ENCODE measurements around the gene ZDHHC22. TPM values are rescaled to one million over a fixed set of nuclear protein-coding genes. Genes with fewer than 3 reads are reported as not detected.
A peak's percentile ranks its signal among the peaks of the same experiment; 100 is the strongest.

Gene ZDHHC22
- total and polyA plus RNA-seq, 2 of the 13 experiments (the other 11 are each of a cell fraction or from before 2014, with no cell fraction given), result not detected

DNA sequence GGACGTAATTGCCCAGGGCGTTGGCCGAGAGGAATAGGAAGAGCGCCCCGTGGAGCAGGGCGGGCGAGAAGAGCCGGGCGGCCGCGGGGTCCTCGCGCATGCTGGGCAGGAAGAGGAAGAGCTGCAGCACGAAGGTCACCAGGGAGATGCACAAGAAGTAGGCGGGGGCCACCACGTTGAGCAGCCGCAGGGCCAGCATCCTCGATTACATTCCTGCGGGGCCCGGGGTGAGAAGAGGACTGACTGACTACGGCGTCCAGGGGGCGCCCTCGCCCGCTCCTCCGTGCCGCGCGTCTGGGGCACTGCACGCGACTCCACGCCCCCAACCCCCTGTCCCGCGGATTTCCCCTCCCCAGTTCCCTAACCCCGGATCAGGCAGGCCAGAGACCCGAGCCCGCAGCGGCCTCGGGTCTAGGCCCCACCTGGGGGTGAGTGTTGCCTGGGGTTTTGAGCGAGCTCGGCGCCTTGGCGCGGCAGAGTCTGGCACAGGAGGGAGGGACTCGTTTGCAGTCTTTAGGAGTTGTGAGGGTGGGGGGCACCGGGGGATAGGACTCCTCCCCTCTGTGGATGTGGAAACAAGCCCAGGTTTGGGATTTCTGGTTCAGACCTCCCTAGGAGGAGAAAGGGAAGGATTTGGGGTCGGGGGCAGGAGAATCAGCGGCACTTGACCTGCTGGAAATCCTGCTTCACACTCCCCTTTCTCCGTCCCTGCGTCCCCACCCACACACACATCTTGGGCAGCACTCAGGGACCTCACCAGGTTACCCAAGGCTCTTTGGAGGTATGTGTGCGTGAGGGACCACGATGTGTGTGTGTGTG is 1.8 kb downstream of the ZDHHC22 start (continued):
- TF ChIP-seq, protein P1, sequence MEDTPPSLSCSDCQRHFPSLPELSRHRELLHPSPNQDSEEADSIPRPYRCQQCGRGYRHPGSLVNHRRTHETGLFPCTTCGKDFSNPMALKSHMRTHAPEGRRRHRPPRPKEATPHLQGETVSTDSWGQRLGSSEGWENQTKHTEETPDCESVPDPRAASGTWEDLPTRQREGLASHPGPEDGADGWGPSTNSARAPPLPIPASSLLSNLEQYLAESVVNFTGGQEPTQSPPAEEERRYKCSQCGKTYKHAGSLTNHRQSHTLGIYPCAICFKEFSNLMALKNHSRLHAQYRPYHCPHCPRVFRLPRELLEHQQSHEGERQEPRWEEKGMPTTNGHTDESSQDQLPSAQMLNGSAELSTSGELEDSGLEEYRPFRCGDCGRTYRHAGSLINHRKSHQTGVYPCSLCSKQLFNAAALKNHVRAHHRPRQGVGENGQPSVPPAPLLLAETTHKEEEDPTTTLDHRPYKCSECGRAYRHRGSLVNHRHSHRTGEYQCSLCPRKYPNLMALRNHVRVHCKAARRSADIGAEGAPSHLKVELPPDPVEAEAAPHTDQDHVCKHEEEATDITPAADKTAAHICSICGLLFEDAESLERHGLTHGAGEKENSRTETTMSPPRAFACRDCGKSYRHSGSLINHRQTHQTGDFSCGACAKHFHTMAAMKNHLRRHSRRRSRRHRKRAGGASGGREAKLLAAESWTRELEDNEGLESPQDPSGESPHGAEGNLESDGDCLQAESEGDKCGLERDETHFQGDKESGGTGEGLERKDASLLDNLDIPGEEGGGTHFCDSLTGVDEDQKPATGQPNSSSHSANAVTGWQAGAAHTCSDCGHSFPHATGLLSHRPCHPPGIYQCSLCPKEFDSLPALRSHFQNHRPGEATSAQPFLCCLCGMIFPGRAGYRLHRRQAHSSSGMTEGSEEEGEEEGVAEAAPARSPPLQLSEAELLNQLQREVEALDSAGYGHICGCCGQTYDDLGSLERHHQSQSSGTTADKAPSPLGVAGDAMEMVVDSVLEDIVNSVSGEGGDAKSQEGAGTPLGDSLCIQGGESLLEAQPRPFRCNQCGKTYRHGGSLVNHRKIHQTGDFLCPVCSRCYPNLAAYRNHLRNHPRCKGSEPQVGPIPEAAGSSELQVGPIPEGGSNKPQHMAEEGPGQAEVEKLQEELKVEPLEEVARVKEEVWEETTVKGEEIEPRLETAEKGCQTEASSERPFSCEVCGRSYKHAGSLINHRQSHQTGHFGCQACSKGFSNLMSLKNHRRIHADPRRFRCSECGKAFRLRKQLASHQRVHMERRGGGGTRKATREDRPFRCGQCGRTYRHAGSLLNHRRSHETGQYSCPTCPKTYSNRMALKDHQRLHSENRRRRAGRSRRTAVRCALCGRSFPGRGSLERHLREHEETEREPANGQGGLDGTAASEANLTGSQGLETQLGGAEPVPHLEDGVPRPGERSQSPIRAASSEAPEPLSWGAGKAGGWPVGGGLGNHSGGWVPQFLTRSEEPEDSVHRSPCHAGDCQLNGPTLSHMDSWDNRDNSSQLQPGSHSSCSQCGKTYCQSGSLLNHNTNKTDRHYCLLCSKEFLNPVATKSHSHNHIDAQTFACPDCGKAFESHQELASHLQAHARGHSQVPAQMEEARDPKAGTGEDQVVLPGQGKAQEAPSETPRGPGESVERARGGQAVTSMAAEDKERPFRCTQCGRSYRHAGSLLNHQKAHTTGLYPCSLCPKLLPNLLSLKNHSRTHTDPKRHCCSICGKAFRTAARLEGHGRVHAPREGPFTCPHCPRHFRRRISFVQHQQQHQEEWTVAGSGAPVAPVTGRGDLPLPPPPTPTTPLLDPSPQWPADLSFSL (CRISPR knock-in tag; IDR thresholded peaks at IDR 0.05), result no peak
- TF ChIP-seq KMT2A (CRISPR knock-in tag; IDR thresholded peaks at IDR 0.05), result no peak
- TF ChIP-seq, protein P2, sequence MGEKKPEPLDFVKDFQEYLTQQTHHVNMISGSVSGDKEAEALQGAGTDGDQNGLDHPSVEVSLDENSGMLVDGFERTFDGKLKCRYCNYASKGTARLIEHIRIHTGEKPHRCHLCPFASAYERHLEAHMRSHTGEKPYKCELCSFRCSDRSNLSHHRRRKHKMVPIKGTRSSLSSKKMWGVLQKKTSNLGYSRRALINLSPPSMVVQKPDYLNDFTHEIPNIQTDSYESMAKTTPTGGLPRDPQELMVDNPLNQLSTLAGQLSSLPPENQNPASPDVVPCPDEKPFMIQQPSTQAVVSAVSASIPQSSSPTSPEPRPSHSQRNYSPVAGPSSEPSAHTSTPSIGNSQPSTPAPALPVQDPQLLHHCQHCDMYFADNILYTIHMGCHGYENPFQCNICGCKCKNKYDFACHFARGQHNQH (CRISPR knock-in tag; IDR thresholded peaks at IDR 0.05), result no peak
- TF ChIP-seq SRF (IDR thresholded peaks at IDR 0.05; ENCODE audit: low read depth, low read length), result no peak
- no peak for TF ChIP-seq NCOA2 (CRISPR knock-in tag; IDR thresholded peaks at IDR 0.05)
- TF ChIP-seq, protein P3, sequence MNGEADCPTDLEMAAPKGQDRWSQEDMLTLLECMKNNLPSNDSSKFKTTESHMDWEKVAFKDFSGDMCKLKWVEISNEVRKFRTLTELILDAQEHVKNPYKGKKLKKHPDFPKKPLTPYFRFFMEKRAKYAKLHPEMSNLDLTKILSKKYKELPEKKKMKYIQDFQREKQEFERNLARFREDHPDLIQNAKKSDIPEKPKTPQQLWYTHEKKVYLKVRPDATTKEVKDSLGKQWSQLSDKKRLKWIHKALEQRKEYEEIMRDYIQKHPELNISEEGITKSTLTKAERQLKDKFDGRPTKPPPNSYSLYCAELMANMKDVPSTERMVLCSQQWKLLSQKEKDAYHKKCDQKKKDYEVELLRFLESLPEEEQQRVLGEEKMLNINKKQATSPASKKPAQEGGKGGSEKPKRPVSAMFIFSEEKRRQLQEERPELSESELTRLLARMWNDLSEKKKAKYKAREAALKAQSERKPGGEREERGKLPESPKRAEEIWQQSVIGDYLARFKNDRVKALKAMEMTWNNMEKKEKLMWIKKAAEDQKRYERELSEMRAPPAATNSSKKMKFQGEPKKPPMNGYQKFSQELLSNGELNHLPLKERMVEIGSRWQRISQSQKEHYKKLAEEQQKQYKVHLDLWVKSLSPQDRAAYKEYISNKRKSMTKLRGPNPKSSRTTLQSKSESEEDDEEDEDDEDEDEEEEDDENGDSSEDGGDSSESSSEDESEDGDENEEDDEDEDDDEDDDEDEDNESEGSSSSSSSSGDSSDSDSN (CRISPR knock-in tag; IDR thresholded peaks at IDR 0.05), result 0 out of 2 replicates have a peak, but pooled peaks have one; percentile 27
- no peak for TF ChIP-seq ZNF232 (CRISPR knock-in tag; IDR thresholded peaks at IDR 0.05; ENCODE audit: borderline replicate concordance)
- no peak for TF ChIP-seq ZNF720 (CRISPR knock-in tag; IDR thresholded peaks at IDR 0.05)
- no peak for TF ChIP-seq PLRG1 (conservative IDR thresholded peaks at IDR 0.05)
- no peak for TF ChIP-seq DMAP1 (CRISPR knock-in tag; IDR thresholded peaks at IDR 0.05)
- TF ChIP-seq, protein P4, sequence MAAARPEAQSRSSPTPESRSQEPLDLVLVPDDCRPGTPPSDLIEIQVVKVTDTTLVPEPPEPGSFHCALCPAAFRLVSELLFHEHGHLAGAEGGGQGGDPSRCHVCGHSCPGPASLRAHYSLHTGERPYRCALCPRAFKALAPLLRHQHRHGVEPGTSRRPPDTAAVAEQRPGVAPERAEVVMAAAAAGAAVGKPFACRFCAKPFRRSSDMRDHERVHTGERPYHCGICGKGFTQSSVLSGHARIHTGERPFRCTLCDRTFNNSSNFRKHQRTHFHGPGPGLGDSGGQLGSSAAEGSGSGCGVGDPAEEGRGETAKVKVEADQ (CRISPR knock-in tag; IDR thresholded peaks at IDR 0.05; ENCODE audit: borderline replicate concordance), result no peak
- TF ChIP-seq U2AF2 (IDR thresholded peaks at IDR 0.05; ENCODE audit: low read depth, low read length), result no peak
- peak; percentile 34 for TF ChIP-seq HNRNPLL (IDR thresholded peaks at IDR 0.05; ENCODE audit: low read depth, low read length, poor library complexity, severe bottlenecking)
- TF ChIP-seq YEATS4 (CRISPR knock-in tag; IDR thresholded peaks at IDR 0.05; ENCODE audit: borderline replicate concordance), result no peak
- TF ChIP-seq ZNF589 (CRISPR knock-in tag; conservative IDR thresholded peaks at IDR 0.05), result no peak
- no peak for TF ChIP-seq SNRNP70 (IDR thresholded peaks at IDR 0.05; ENCODE audit: low read depth, low read length)
- TF ChIP-seq, protein P5, sequence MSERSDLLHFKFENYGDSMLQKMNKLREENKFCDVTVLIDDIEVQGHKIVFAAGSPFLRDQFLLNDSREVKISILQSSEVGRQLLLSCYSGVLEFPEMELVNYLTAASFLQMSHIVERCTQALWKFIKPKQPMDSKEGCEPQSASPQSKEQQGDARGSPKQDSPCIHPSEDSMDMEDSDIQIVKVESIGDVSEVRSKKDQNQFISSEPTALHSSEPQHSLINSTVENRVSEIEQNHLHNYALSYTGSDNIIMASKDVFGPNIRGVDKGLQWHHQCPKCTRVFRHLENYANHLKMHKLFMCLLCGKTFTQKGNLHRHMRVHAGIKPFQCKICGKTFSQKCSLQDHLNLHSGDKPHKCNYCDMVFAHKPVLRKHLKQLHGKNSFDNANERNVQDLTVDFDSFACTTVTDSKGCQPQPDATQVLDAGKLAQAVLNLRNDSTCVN (CRISPR knock-in tag; IDR thresholded peaks at IDR 0.05; ENCODE audit: borderline replicate concordance), result no peak

Data from HepG2 (cell line).